HG03159 (cell line): ENCODE measurements around the gene DNAJB11.
"Not testable (repeated sequence)": the region's sequence is repeated elsewhere in the genome, so short reads cannot be mapped to it uniquely, and the experiment has no call there.

Experiments
- ATAC-seq: cut with Tn5 transposase; IDR thresholded peaks from one replicate; pipeline ENCODE4 v1.9.1; 2021; ENCODE audit warnings: mild to moderate bottlenecking, moderate library complexity; ENCODE audit not compliant: unreplicated experiment

Gene DNAJB11

DNA sequence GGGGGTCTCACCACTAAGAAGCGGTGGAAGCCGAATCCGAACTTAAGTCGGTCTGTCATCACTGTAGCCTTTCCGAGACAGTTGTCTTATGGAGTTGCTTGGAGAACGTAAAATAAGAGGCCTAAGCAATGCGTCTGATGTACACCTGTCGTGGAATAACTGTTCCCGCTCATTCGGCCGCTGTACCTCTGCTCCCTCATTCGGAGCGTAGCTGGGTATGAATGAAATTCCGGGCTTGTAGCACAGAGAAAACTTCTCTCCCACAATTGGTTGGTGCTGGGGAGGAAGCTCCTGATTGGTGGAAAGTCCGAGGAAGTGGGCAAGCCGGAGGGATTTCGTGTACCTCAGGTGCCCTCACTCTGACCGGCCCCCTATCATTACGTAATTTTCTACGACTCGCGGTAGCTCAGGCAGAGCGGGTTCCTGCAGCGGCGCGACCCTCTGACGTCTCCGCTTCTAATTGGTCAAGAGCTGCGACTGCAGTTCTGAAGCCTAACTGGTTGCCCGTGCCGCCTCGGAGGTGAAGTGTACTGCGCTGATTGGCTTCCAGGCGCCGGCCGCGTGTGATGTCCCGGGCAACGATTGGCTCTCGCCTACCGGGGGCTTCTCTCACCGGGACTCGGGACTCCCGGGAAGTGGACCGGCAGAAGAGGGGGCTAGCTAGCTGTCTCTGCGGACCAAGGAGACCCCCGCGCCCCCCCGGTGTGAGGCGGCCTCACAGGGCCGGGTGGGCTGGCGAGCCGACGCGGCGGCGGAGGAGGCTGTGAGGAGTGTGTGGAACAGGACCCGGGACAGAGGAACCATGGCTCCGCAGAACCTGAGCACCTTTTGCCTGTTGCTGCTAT, at the start of gene DNAJB11:
Gene DNAJB11, plus strand, starts transcription at position 625 of the 845 bp plus-strand sequence. Its CDS starts 178 bp downstream, at position 803.
- peak; percentile 88 for ATAC-seq

DNA sequence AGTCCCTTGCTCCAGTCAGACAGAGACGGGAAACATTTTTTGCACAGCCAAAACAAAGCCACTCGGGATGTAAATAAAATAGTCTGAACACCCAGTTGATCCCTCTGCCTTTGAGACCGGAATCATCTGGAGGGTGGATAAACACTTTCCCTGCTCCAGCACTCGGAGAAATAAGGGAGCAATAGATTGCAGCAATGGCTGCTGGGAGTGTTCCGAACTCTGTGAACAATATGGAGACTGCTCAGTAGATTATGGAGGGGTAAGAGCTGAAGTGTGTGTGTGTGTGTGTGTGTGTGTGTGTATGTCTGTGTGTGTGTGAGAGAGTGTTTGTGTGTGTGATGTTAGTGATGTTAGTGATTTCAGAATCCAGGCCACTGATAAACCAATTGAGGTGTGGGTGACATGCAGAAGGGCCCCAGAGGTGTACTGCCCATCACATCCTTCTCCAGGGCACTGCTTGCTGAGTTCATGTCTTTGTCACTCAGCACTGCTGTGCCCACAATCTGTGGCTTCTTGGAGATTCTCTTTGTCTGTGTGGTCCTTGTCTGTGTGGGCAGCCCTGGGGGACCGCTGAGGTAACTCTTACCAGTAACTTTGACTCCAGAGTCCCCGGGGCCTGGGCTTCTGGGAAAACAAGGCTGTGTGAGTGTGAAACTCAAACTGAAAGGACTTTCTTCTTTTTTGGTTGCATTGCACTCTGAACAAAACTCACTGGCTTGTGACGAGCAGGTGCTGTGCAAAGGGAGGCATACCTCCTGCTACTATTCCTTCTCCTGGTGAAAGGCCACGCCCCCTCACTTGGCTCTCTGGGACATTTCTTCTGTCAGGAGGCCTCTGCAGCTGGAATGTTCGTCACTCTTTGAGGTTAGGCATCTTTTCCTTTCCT, 49.3 kb upstream of the DNAJB11 start:
- peak; percentile 55 for ATAC-seq

DNA sequence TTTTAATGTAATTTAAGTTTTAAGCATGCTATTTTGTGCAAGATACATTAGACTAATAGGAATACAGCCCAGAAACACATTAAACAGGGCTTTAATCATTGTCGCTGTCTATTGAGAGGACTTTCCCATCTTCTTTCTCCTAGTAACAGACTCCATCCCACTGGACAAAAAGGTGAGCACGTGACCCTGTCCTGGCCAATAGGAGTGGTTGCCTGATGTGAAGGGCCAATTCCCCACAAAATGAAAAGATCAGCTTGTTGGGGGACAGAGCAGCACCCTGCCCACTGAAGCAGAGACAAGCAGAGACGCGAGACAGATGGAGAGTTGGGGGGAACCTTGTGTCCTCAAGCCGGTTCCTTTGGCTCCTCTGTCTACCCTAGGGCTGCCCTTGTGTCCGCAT, 47.5 kb upstream of the DNAJB11 start:
- ATAC-seq = no peak

DNA sequence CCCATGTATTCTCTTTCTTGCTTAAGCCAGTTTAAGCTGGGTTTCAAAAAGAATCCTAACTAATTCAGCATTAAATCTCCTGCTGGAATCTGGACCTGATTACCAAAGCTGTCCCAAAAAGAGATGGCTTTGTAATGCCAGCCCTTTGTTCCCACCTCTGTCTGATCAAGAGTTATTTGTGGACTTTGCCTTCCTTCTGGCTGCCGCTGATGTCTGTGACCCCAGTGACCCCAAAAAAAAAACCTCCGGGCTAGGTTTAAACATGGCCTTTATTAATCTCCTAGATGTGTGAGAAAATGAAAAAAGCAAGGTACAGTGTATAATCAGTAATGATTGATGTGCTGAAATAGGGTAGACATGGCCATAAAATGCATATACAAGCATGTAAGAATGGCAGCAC, 47.1 kb upstream of the DNAJB11 start:
- no peak for ATAC-seq

DNA sequence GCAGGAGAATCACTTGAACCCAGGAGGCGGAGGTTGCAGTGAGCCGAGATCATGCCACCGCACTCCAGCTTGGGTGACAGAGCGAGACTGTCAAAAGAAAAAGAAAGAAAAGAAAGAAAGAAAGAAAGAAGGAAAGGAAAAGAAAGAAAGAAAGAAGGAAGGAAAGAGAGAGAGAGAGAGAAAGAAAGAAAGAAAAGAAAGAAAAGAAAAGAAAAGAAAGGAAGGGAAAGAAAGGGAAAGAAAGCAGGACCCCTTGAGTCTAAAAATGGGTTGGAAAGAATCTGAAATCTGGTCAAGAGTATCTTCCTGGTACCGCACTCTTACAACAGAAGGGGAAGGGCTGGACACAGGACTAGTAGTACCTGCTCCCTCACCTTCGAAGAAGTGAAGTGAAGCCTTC, 45.9 kb upstream of the DNAJB11 start:
- no peak for ATAC-seq

DNA sequence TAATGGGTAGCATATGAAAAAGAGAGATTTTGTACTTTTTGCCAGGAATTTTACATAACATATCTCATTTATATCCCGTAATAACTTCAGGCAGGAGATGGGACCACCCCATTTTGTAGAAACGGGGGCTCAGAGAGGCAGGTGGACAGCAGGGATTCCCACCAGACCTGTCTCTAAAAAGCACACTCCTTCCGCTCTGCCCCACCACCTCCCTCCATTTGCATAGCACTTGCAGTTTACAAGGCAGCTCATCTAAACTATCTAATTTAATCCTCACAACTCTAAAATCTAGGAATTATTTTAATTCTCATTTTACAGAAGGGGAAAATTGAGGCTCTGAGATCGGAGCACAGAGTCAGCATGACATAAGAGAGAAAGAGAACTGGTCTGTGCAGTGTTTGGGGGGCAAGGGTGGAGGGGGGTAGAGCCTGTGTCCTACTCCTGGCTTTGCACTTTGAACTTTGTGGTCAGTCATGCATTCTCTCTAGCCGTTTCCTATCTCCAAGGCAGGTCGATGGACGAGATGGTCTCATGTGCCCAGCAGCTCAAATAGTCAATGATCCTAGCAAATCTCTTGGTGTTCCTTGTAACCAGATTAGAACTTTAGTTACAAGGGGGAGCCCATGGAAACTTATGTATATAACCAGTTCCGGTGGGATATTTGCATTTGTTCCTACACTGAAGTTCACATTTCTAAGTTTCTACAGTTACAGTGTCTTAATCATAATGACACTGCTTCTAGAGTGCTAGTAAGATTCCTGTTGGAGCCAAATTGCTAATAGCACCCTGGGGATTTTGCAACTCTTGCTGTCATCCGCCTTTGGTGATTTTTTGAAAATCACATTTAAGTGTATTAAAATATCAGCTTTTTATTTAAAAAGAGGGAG, 44.9 kb upstream of the DNAJB11 start:
- no peak for ATAC-seq

DNA sequence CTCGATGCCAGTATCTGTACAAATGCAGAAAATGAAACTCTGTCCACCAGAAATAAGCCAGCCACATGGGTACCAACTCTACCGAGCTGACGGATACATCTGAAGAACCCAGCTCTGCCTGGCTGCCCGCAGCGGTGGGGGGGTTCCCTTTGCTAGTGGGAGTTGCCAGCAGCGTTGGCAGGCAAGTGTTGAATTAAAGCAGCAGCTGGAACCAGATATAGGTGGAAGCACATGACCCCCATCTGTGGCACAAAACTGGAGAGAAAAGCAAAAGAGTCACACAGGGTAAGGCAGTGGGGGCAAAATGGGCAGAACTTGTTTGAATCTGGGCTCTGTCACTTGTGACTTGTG, 44.3 kb upstream of the DNAJB11 start:
- no peak for ATAC-seq

DNA sequence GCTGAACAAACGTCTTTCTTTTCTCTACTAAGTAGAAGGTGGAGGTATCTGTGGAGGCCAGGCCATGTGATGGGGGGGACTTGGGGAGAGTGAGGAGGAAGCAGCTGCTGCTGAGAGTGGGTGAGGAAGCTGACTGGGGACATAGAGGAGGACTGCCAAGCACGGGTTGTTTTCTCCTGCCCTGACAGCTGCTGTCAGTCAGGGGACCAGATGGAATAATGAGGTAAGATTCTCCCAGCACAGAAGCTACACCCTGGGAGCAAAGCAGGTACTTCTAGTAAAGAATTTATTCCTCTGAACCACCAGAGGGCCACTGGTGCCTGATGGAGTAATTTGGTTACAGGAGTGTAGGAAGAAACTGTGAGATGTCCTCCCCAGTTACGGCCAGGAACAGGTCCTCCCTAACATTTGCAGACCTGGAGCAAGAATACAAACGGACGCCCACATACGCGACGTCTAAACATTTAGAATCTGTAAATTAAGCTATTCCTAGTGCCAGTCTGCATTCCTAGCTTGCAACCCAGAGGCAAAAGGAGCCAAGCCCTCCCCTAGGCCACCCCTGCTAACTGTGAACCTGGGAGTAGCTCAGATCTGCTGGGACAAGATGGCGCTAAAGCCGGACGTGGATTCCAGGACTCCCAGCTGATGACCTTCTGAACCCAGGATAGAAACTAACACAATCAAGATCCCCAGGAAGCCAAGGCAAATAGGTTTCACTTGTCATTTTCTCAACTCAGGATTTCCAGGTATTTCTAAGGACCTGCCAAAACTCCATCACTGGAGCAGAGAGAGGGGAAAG, 41.1 kb upstream of the DNAJB11 start:
- ATAC-seq = no peak

DNA sequence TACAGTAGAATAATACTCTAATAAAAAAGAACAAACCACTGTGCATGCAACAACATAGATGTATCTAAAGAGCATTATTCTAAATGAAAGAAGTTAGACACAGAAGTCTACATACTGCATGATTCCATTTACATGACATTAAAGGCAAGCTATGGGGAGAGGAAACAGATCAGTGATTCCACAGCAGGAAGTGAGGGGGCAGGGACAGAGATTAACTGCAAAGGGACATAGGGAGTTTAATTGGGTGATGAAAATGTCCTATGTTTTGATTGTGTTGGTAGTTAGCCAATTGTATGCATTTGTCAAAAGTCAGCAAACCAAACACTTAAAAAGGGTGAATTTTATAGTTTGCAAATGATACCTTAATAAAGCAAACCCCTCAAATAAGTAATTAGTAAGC, 40.1 kb upstream of the DNAJB11 start:
- ATAC-seq = no peak

DNA sequence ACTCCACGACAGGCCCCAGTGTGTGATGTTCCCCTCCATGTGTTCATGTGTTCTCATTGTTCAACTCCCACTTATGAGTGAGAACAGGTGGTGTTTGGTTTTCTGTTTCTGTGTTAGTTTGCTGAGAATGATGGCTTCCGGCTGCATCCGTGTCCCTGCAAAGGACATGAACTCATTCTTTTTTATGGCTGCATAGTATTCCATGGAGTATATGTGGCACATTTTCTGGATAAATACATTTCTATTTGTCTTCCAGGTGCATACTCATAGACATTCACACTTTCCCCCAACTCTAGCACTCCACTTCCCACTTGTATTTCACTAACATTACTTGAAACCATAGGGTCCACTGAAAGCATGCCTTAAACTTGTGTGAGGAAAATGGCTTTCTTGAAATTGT, 38.8 kb upstream of the DNAJB11 start:
- ATAC-seq = not testable (repeated sequence)

DNA sequence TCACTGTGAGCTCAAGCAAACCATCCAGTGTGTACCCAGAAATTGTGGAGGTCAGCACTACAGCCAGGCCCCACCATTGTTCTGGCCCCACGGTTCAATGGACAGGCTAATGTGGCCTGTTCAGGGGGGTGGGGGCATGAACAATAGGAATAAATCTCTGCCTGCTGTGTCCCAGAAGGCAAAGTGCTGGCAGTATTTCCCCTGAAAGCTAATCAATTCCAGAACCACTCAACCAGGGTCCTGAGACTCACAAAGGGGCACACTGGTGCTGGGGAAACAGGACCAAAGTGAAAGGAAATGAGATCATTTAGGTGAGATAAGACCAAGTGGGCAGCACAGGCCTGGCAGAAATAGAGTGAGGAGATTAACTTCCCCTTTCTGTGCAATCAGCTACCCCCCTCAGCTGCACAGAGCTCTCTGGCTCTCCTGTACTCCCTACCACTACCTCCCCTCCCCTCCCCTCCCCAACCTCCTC, 37.9 kb upstream of the DNAJB11 start:
- peak; percentile 59 for ATAC-seq

DNA sequence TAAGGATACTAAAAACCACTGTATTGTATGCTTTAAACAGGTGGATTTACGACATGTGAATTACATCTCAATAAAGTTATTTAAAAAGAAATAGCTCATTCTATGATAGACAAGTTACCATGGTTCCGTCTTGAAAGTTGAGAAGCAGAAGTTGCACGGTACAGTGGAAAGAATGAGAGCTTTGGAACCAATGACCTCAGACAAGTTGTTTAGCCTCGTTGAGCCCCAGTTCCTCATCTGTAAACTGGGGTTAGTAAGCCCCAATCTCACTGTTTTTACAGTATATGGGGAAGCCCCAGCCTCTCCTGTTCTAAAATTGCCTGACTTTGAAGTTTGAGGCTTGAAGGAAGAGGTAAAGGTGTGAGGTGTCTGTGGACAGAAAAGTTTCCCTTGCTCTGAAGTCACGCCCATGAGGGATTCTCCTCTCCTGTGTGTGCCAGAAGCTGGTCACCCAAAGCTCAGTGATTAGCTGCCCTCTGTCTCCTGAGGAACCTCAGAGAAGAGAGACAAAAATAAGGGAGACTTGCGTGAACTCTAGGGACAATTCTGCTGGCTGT, 36.3 kb upstream of the DNAJB11 start:
- peak; percentile 86 for ATAC-seq

DNA sequence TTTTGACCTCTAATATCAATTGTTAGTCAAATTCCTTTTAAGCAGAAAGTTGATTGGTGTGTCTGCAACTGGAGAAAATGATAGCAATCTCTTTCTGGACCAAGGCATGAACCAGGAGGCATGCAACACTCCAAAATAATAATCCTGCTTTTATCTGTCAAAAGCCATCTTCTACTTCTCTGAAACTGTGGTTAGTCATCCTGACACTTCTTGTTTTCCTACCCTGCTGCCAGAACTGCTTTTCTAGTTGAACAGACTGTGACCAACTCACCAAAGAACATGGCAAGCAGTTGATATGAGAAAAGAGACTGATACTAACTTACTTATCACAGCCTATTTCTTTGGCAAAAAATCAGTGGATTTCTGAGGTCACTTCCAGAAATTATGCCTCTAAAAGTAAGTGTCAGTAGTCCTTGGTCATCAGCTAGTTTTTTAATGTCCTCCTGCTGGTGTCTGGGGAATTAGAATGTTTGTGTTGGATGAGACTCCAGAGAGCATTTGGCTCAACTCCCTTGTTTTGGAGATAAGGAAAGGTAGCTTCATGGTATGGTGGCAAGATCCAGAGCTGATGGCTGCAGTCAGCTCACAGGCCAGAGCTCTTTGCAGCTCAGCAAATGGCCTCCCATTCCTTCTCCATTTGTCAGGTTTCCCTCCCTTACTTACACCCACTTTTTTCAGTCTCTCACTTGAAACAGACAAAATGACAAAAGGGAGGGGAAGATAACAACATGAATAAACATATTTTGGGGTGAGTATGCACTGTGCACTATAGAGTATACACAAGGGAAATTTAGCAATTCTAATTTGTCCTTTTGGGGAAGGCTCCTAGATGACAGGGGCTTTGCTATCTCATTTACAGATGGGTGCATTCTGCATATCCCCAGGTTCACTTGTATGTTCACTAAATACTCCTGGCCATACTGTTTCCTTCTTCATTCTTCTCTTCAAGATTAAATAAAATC, 33.4 kb upstream of the DNAJB11 start:
- no peak for ATAC-seq

DNA sequence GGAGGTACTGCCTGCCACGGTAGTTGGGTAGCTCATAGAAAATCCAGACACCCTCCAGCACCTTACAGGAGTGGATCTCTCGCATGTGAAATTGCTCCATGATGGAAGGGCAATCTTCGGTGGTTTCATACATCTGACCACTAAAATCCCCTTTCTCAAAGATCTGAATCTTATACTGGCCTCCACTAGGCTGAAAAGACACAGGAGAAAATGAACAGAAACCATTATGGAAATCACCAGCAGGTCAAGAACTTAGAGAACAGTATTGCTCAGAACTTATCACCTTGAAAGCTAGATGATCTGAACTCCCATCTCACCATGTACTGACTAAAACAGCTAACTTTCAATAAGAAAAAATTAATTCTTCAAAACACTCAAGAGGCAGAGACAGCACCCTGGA, 31.7 kb upstream of the DNAJB11 start:
- no peak for ATAC-seq

DNA sequence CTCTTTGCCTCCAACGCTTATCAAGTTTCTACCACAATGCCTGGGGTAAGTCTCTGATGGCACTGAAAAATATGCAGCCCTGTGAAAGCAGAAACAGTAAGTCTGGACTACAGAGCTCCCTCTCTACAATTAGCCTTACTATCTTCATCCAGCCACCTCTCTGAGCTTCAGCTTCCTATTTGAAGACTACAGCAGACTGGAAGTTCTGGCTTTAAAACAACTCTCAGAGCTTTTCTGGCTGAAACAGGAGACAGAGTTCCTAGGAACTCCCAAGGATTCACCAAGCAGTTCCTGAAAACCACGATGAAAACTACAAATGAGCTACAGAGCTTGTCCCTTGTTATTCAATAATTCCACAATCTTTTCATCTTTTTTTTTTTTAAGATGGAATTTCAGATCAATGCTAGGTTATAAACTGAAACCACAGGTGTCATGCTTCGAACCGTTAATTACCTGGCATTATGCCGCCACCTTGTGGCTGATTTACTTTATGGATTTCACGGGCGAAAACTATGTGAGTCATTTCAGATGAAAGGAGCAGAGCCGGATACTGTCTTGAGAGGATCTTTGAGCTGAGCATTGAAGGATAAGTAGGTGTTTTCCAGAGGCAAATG, 30.2 kb upstream of the DNAJB11 start:
- peak; percentile 72 for ATAC-seq

DNA sequence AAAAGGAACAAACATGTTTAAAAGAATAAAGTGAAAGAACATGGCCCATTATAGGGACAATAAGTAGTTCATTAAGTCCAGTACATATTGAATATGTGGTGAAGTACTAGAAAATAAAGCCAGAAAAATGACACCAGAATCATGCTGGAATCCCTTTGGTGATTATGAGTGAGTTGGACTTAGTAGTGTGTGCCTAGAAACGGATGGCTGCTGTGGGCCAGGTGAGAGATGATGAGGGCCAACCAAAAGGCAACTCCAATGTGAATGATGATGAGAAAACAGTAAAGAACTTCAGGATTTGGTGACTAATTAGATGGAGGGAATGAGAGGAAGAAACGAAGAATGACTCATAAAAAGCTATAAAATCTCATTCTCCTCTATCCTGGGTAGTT, 29.7 kb upstream of the DNAJB11 start:
- ATAC-seq = no peak

DNA sequence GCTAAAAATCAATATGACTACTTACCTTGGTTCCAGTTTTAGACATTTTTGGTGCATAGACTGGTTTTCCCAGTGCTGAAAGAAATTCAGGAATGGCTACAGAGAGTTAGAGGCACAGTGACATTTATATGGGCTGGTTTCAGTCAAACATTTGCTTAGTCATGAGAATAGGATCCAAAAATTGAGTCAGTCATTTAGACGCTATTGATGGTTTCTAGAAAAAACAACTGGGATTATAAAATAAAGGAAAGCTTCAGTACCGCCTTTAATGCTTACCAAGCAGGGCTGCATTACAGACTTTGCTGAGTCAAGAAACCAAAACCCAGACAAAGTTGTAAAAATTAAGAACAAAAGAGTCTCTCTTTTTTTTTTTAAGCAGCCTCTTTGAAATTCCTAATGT, 26.2 kb upstream of the DNAJB11 start, which contains the start of gene CRYGS:
Gene CRYGS, minus strand, starts transcription at position 100 of the 400 bp plus-strand sequence. Its CDS starts 54 bp downstream, at position 46.
- no peak for ATAC-seq

DNA sequence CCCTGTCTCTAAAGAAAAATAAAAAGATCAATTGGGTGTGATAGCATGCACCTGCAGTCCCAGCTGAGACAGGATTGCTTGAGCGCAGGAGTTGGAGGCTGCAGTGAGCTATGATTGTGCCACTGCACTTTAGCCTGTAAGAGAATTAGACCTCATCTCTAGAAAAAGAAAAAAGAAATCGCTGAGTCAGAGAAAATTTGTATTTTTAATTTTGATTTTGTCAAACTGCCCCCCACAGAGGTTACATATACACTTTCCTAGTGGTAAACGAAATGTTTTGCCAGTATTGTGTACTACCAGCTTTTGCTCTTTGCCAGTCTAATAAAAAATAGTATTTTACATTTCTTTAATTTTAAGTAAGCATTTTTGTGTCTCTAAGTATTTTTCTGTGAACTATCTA, 21.0 kb upstream of the DNAJB11 start:
- no peak for ATAC-seq
